ENCODE measurements around the gene JAZF1.

- TF ChIP-seq CTCF (IDR thresholded peaks at IDR 0.05) (no peak), ZFX (IDR thresholded peaks at IDR 0.05; ENCODE audit: borderline replicate concordance) (no peak)
These were observed 274.6 kb downstream of the JAZF1 start for GRCh38 chr7:27905951-27906350.

Measured in 22Rv1 (cell line).